Measurements from ENCODE around the gene LIPC. TPM values are rescaled to one million over a fixed set of nuclear protein-coding genes. Genes with fewer than 3 reads are reported as not detected.

The LIPC gene
- total and polyA plus RNA-seq, 9 of the 15 experiments (the other 6 are each of a cell fraction or from before 2014, with no cell fraction given), result 0.07 to 0.41 (median 0.11) TPM; not detected in 2

DNA sequence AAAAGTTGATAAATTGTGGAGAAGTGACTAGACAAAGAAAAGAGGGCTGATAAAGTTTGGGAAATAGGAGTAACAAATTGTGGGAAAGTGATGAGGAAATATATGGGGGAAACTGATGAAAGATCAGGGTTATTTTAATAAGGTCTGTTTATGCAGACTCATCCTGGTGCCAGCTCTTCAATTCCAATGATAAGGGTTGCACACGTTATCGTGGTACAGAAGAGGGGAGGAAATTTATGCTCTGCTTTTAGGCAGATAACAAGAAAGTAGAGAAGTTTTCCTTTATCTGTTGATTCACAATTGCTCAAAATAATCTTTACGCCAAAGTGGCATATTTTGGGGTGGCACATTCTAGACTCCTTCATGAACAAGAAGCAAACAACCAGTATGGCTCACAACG lies 32.1 kb upstream of the LIPC start (continued):
- TF ChIP-seq, protein P1, sequence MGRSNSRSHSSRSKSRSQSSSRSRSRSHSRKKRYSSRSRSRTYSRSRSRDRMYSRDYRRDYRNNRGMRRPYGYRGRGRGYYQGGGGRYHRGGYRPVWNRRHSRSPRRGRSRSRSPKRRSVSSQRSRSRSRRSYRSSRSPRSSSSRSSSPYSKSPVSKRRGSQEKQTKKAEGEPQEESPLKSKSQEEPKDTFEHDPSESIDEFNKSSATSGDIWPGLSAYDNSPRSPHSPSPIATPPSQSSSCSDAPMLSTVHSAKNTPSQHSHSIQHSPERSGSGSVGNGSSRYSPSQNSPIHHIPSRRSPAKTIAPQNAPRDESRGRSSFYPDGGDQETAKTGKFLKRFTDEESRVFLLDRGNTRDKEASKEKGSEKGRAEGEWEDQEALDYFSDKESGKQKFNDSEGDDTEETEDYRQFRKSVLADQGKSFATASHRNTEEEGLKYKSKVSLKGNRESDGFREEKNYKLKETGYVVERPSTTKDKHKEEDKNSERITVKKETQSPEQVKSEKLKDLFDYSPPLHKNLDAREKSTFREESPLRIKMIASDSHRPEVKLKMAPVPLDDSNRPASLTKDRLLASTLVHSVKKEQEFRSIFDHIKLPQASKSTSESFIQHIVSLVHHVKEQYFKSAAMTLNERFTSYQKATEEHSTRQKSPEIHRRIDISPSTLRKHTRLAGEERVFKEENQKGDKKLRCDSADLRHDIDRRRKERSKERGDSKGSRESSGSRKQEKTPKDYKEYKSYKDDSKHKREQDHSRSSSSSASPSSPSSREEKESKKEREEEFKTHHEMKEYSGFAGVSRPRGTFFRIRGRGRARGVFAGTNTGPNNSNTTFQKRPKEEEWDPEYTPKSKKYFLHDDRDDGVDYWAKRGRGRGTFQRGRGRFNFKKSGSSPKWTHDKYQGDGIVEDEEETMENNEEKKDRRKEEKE (IDR thresholded peaks at IDR 0.05; ENCODE audit: borderline replicate concordance in 1 of 2, control insufficient read depth in 1 of 2, low read depth in 2 of 2, low read length in 1 of 2), result no peak
- no peak for TF ChIP-seq MCM2 (IDR thresholded peaks at IDR 0.05; ENCODE audit: low read depth)
- TF ChIP-seq, protein P2, sequence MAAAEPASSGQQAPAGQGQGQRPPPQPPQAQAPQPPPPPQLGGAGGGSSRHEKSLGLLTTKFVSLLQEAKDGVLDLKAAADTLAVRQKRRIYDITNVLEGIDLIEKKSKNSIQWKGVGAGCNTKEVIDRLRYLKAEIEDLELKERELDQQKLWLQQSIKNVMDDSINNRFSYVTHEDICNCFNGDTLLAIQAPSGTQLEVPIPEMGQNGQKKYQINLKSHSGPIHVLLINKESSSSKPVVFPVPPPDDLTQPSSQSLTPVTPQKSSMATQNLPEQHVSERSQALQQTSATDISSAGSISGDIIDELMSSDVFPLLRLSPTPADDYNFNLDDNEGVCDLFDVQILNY (CRISPR knock-in tag; IDR thresholded peaks at IDR 0.05), result no peak
- TF ChIP-seq EWSR1 (IDR thresholded peaks at IDR 0.05; ENCODE audit: borderline replicate concordance, low read depth, partially characterized antibody), result no peak
- TF ChIP-seq, protein P3, sequence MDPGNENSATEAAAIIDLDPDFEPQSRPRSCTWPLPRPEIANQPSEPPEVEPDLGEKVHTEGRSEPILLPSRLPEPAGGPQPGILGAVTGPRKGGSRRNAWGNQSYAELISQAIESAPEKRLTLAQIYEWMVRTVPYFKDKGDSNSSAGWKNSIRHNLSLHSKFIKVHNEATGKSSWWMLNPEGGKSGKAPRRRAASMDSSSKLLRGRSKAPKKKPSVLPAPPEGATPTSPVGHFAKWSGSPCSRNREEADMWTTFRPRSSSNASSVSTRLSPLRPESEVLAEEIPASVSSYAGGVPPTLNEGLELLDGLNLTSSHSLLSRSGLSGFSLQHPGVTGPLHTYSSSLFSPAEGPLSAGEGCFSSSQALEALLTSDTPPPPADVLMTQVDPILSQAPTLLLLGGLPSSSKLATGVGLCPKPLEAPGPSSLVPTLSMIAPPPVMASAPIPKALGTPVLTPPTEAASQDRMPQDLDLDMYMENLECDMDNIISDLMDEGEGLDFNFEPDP (CRISPR knock-in tag; IDR thresholded peaks at IDR 0.05), result no peak
- TF ChIP-seq NR1H2 (CRISPR knock-in tag; IDR thresholded peaks at IDR 0.05), result no peak
- TF ChIP-seq ZNF384 (IDR thresholded peaks at IDR 0.05; ENCODE audit: low read depth, low read length), result no peak
- TF ChIP-seq CEBPG (CRISPR knock-in tag; IDR thresholded peaks at IDR 0.05), result no peak
- 0 out of 4 replicates have a peak, but pooled peaks of 1 of the 2 experiments have one; percentile 9 for TF ChIP-seq CEBPG (tag; conservative IDR thresholded peaks at IDR 0.05 in 1 of 2, IDR thresholded peaks at IDR 0.05 in 1 of 2)
- no peak for TF ChIP-seq ARID2 (IDR thresholded peaks at IDR 0.05)
- peak; percentile 65 for TF ChIP-seq C11orf30 (IDR thresholded peaks at IDR 0.05; ENCODE audit: low read depth)
- TF ChIP-seq, protein P4, sequence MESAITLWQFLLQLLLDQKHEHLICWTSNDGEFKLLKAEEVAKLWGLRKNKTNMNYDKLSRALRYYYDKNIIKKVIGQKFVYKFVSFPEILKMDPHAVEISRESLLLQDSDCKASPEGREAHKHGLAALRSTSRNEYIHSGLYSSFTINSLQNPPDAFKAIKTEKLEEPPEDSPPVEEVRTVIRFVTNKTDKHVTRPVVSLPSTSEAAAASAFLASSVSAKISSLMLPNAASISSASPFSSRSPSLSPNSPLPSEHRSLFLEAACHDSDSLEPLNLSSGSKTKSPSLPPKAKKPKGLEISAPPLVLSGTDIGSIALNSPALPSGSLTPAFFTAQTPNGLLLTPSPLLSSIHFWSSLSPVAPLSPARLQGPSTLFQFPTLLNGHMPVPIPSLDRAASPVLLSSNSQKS (CRISPR knock-in tag; IDR thresholded peaks at IDR 0.05), result no peak
- TF ChIP-seq HEY1 (CRISPR knock-in tag; IDR thresholded peaks at IDR 0.05; ENCODE audit: borderline replicate concordance), result no peak
- no peak for TF ChIP-seq NEUROD1 (IDR thresholded peaks at IDR 0.05; ENCODE audit: borderline replicate concordance, low read depth, low read length, partially characterized antibody)
- no peak for TF ChIP-seq XRCC3 (IDR thresholded peaks at IDR 0.05)
- no peak for TF ChIP-seq ZNF561 (CRISPR knock-in tag; conservative IDR thresholded peaks at IDR 0.05)
- TF ChIP-seq ZBTB8A (IDR thresholded peaks at IDR 0.05; ENCODE audit: partially characterized antibody), result no peak
- no peak for TF ChIP-seq ZNF274 (IDR thresholded peaks at IDR 0.05; ENCODE audit: borderline replicate concordance, low read depth, low read length)
- peak; percentile 87 for TF ChIP-seq ARID1B (IDR thresholded peaks at IDR 0.05)
- peak; percentile 52 for TF ChIP-seq ZNF316 (IDR thresholded peaks at IDR 0.05)
- no peak for TF ChIP-seq ZNF551 (CRISPR knock-in tag; IDR thresholded peaks at IDR 0.05)
- no peak for TF ChIP-seq GATAD2A (IDR thresholded peaks at IDR 0.05)
